MCF 10A (cell line): ENCODE measurements around the gene PDIA5. TPM values are rescaled to one million over a fixed set of nuclear protein-coding genes. Genes with fewer than 3 reads are reported as not detected.

Experiments used
- BruUV-seq: library from RNA; stranded (reverse); fragments of 400-500 nt; replicated peaks from 2 replicates; lab custom pipeline; 2021; lab: Mats Ljungman, UMichigan
- CTCF ChIA-PET: fragments of 300-600 bp; sonication (Branson Sonifier 250); formaldehyde crosslinking; extraction: SDS; loops from one replicate; lab custom pipeline; 2021; ENCODE audit warnings: antibody characterized with exemption, inconsistent platforms; lab: Yijun Ruan, JAX
- POLR2A ChIA-PET: fragments of 300-600, 350-650 bp; sonication (Branson Sonifier 250); formaldehyde crosslinking; extraction: SDS; loops from one replicate; lab custom pipeline; 2020; ENCODE audit warnings: antibody characterized with exemption, inconsistent platforms; lab: Yijun Ruan, JAX
- DNase-seq: peaks from one replicate; pipeline ENCODE4 v3.0.0-alpha.2; 2018; ENCODE audit not compliant: unreplicated experiment
- H3K27ac Mint-ChIP-seq: one replicate; pipeline ENCODE4 v1.8.0; 2022; ENCODE audit warnings: mild to moderate bottlenecking, low read depth, mixed read lengths; ENCODE audit not compliant: unreplicated experiment
- H3K27me3 Mint-ChIP-seq: one replicate; pipeline ENCODE4 v1.8.0; 2022; ENCODE audit warnings: mixed read lengths; ENCODE audit not compliant: insufficient read depth, unreplicated experiment
- H3K36me3 Mint-ChIP-seq: one replicate; pipeline ENCODE4 v1.8.0; 2022; ENCODE audit warnings: mild to moderate bottlenecking, moderate library complexity, mixed read lengths; ENCODE audit not compliant: insufficient read depth, unreplicated experiment
- H3K4me1 Mint-ChIP-seq: one replicate; pipeline ENCODE4 v1.8.0; 2022; ENCODE audit warnings: mixed read lengths; ENCODE audit not compliant: insufficient read depth, unreplicated experiment
- H3K4me3 Mint-ChIP-seq: one replicate; pipeline ENCODE4 v1.8.0; 2022; ENCODE audit warnings: mild to moderate bottlenecking, moderate library complexity, mixed read lengths; ENCODE audit not compliant: unreplicated experiment
- H3K9me3 Mint-ChIP-seq: one replicate; pipeline ENCODE4 v1.8.0; 2022; ENCODE audit warnings: mixed read lengths; ENCODE audit not compliant: unreplicated experiment
- CTCF ChIP-seq: fragments of 200-600 bp; IDR thresholded peaks from one replicate; pipeline ENCODE4 v1.8.0; 2022; ENCODE audit warnings: antibody characterized with exemption, mild to moderate bottlenecking; ENCODE audit not compliant: unreplicated experiment
- intact Hi-C: fragments of 100-400 bp; cut with micrococcal nuclease; formaldehyde crosslinking; loops from 2 replicates; pipeline ENCODE4 v1.14.1; 2022
- total RNA-seq: library from RNA; stranded (reverse); gene quantifications from 2 replicates; pipeline ENCODE4 v1.2.3, GENCODE V29; 2022

PDIA5 gene
- total RNA-seq, 1 experiment from 2014 or later: 47.7 TPM

GRCh38 chr3:123155471-123156011, 88.7 kb downstream of the PDIA5 start:
- peaks cover 29% of the 10 kb centered on the region for H3K36me3 Mint-ChIP-seq
- no peaks in the 10 kb centered on the region for H3K4me1 Mint-ChIP-seq
- ChIA-PET CTCF (no interaction called here), POLR2A (no interaction called here)
- no peak for TF ChIP-seq CTCF
- H3K27me3 Mint-ChIP-seq: no peaks in the 10 kb centered on the region
- intact Hi-C loops: no loop called here
- no peaks in the 10 kb centered on the region for H3K9me3 Mint-ChIP-seq
- H3K27ac Mint-ChIP-seq: no peak overlapping the region
- BruUV-seq: no TSS peak
- no peak overlapping the region for H3K4me3 Mint-ChIP-seq
- no peak for DNase-seq

- Mint-ChIP-seq H3K27ac (no peak overlapping the region), H3K4me3 (no peak overlapping the region), H3K4me1 (no peaks in the 10 kb centered on the region), H3K27me3 (no peaks in the 10 kb centered on the region), H3K9me3 (no peaks in the 10 kb centered on the region), H3K36me3 (peaks cover 38% of the 10 kb centered on the region)
- CTCF ChIA-PET: no interaction called here
- no peak for DNase-seq
- BruUV-seq: no TSS peak
- intact Hi-C loops: no loop called here
- POLR2A ChIA-PET: no interaction called here
- TF ChIP-seq CTCF: no peak
Measured at GRCh38 chr3:123156276-123156995, 89.6 kb downstream of the PDIA5 start.

- no peak overlapping the region for H3K27ac Mint-ChIP-seq
- no peaks in the 10 kb centered on the region for H3K27me3 Mint-ChIP-seq
- DNase-seq: no peak
- POLR2A ChIA-PET: no interaction called here
- H3K9me3 Mint-ChIP-seq: no peaks in the 10 kb centered on the region
- peaks cover 44% of the 10 kb centered on the region for H3K36me3 Mint-ChIP-seq
- BruUV-seq: no TSS peak
- intact Hi-C loops: no loop called here
- CTCF ChIA-PET: interaction anchor here (0.5 to 1.2 kb wide), 3 partner anchors 16 to 242 kb away, joined by 3 read pairs; no protein-coding TSS in a partner anchor
- TF ChIP-seq CTCF: no peak
- no peak overlapping the region for H3K4me3 Mint-ChIP-seq
- H3K4me1 Mint-ChIP-seq: no peaks in the 10 kb centered on the region
Measured at GRCh38 chr3:123157209-123157597, 90.4 kb downstream of the PDIA5 start.

- TF ChIP-seq CTCF: no peak
- Mint-ChIP-seq H3K4me3 (no peak overlapping the region), H3K36me3 (peaks cover 39% of the 10 kb centered on the region), H3K27ac (no peak overlapping the region), H3K27me3 (no peaks in the 10 kb centered on the region), H3K4me1 (no peaks in the 10 kb centered on the region), H3K9me3 (no peaks in the 10 kb centered on the region)
- no peak for DNase-seq
- intact Hi-C loops: no loop called here
- ChIA-PET CTCF (interaction anchor here (0.5 to 1.2 kb wide), 3 partner anchors 16 to 243 kb away, joined by 3 read pairs; no protein-coding TSS in a partner anchor), POLR2A (no interaction called here)
- BruUV-seq: no TSS peak
Measured at GRCh38 chr3:123157598-123158287, 90.9 kb downstream of the PDIA5 start.
